Uterus (tissue), 4 donors: Measurements from ENCODE around the gene NELL1. TPM values are rescaled to one million over a fixed set of nuclear protein-coding genes. Genes with fewer than 3 reads are reported as not detected.

ENCODE experiments used
- DNase-seq, 2 donors: peaks; one replicate each; pipeline ENCODE4 v3.0.0-alpha.2; 2019 to 2020
- H3K27ac ChIP-seq, 2 donors: fragments of 200-600 bp; sonication (generic); 1 replicate in 1 of 2; 2 replicates in 1 of 2; pipeline ENCODE4 v1.5.1; 2016 to 2018
- H3K27me3 ChIP-seq, 2 donors: fragments of 200-600 bp; sonication (generic); one replicate each; pipeline ENCODE4 v1.5.1; 2018 to 2019; ENCODE audit warnings: control low read depth in 1 of 2
- H3K36me3 ChIP-seq, 2 donors: fragments of 200-600 bp; sonication (generic); one replicate each; pipeline ENCODE4 v1.5.1; 2019; ENCODE audit warnings: control low read depth in 1 of 2
- H3K4me1 ChIP-seq, 2 donors: fragments of 200-600 bp; sonication (generic); one replicate each; pipeline ENCODE4 v1.5.1; 2018 to 2019; ENCODE audit warnings: control low read depth in 1 of 2
- H3K4me3 ChIP-seq, 2 donors: fragments of 200-600 bp; sonication (generic); 1 replicate in 1 of 2; 2 replicates in 1 of 2; pipeline ENCODE4 v1.5.1; 2018 to 2019; ENCODE audit warnings: mild to moderate bottlenecking in 1 of 2
- H3K9me3 ChIP-seq, 2 donors: fragments of 200-600 bp; sonication (generic); one replicate each; pipeline ENCODE4 v1.5.1; 2019; ENCODE audit warnings: control low read depth in 1 of 2
- POLR2A ChIP-seq, 2 donors: fragments of 450-650 bp; IDR thresholded peaks; one replicate each; pipeline ENCODE4 v1.6.1; 2016; ENCODE audit warnings: antibody characterized with exemption in 2 of 2, mild to moderate bottlenecking in 1 of 2, moderate library complexity in 1 of 2
- intact Hi-C: fragments of 100-400 bp; cut with DNase I; formaldehyde crosslinking; loops from one replicate; pipeline ENCODE4 v1.15.1; 2023; ENCODE audit warnings: low total_unique reads
- total RNA-seq, 4 donors: library from RNA; depleted of rRNA in 3 of 4; stranded (reverse); fragments of >200 nt in 3 of 4; gene quantifications; one replicate each; pipeline versions ENCODE4 v1.1.0 to v1.2.4, GENCODE V29; 2014 to 2023
- TF ChIP-seq, protein P1 (sequence below), 4 experiments: fragments of 200-600 bp in 2 of 4; fragments of 450-650 bp in 2 of 4; sonication (generic) in 2 of 4; IDR thresholded peaks; one replicate each; pipeline ENCODE4 v1.5.1; 2016 to 2019; ENCODE audit warnings: antibody characterized with exemption in 4 of 4, mild to moderate bottlenecking in 2 of 4, moderate library complexity in 1 of 4
- donor health status: DM: yes; HTN: yes; CAD: no.

NELL1 gene
- total RNA-seq, 4 donors from 2014 or later: 0.34 to 25.1 TPM; not detected in 2

DNA sequence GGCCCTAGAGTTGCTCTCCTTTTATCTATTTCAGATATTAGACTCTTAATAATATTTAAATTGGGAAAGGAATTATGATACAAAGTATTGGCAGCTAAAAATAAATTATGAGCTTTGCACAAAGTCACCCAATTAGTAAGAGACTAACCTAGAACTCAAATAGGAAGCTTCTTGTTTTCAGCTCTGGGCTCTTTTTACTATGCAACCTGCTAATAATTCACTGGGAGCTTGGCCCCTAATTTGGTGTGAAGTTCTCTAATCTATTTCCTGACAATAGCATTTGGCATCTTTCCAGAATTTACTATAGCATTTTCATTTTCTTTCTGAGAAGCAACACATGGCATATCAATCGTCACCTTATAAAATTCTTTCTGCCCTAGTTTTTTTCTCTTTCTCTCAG, 795.8 kb downstream of the NELL1 start:
- no peak for TF ChIP-seq POLR2A (IDR thresholded peaks at IDR 0.05)
- TF ChIP-seq, protein P1, sequence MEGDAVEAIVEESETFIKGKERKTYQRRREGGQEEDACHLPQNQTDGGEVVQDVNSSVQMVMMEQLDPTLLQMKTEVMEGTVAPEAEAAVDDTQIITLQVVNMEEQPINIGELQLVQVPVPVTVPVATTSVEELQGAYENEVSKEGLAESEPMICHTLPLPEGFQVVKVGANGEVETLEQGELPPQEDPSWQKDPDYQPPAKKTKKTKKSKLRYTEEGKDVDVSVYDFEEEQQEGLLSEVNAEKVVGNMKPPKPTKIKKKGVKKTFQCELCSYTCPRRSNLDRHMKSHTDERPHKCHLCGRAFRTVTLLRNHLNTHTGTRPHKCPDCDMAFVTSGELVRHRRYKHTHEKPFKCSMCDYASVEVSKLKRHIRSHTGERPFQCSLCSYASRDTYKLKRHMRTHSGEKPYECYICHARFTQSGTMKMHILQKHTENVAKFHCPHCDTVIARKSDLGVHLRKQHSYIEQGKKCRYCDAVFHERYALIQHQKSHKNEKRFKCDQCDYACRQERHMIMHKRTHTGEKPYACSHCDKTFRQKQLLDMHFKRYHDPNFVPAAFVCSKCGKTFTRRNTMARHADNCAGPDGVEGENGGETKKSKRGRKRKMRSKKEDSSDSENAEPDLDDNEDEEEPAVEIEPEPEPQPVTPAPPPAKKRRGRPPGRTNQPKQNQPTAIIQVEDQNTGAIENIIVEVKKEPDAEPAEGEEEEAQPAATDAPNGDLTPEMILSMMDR (IDR thresholded peaks at IDR 0.05): no peak
- H3K4me1 ChIP-seq: no peaks in the 10 kb centered on the region
- no peaks in the 10 kb centered on the region for H3K9me3 ChIP-seq
- H3K27ac ChIP-seq: no peak overlapping the region
- intact Hi-C loops: no loop called here
- H3K4me3 ChIP-seq: no peak overlapping the region
- H3K27me3 ChIP-seq: no peaks in the 10 kb centered on the region
- DNase-seq: no peak
- no peaks in the 10 kb centered on the region for H3K36me3 ChIP-seq

DNA sequence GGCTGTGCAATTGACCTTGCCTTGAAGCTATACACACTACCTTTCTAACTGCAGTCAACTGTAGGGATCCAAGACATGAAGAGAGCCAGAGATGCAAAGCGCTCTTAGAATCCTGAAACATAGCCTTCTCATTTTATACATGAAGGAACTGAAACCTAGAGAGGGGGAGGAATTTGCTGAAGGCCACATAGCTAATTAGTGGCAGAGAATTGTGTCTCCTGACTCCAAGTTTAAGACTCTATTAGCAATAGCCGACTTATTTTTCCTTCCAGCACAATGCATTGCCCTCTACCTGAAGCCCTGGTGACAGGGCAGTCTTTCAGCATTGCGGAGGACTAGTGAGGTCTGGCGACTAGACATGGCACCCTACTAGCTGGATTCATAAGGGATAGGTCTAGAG, 796.5 kb downstream of the NELL1 start:
- TF ChIP-seq, protein P1 (IDR thresholded peaks at IDR 0.05): no peak
- TF ChIP-seq POLR2A (IDR thresholded peaks at IDR 0.05): no peak
- no peaks in the 10 kb centered on the region for H3K36me3 ChIP-seq
- intact Hi-C loops: no loop called here
- no peak for DNase-seq
- H3K27ac ChIP-seq: no peak overlapping the region
- no peak overlapping the region for H3K4me3 ChIP-seq
- no peaks in the 10 kb centered on the region for H3K4me1 ChIP-seq
- H3K27me3 ChIP-seq: no peaks in the 10 kb centered on the region
- no peaks in the 10 kb centered on the region for H3K9me3 ChIP-seq

DNA sequence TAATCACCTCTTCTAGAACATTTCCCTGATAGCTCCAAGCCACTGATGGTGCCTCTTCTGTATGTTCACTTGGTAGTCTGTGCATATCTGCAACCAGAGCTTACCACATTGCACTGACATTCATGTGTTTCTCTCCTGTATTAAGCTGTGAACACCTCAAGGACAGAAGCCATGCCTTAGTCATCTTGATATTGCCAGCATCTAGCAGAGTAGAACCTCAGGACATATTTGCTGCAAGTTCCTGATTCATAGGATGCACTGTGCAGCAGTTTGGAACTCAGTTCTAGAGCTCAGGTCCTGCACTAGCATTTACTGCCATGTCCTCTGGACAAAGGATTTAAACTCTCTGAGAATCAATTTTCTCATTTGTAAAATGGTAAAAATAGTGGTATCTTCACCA, 801.1 kb downstream of the NELL1 start:
- Histone ChIP-seq H3K36me3 (no peaks in the 10 kb centered on the region), H3K9me3 (no peaks in the 10 kb centered on the region), H3K27me3 (no peaks in the 10 kb centered on the region), H3K4me3 (no peak overlapping the region), H3K4me1 (no peaks in the 10 kb centered on the region), H3K27ac (no peak overlapping the region)
- no peak for DNase-seq
- intact Hi-C loops: no loop called here
- TF ChIP-seq, protein P1 (IDR thresholded peaks at IDR 0.05): no peak
- no peak for TF ChIP-seq POLR2A (IDR thresholded peaks at IDR 0.05)

DNA sequence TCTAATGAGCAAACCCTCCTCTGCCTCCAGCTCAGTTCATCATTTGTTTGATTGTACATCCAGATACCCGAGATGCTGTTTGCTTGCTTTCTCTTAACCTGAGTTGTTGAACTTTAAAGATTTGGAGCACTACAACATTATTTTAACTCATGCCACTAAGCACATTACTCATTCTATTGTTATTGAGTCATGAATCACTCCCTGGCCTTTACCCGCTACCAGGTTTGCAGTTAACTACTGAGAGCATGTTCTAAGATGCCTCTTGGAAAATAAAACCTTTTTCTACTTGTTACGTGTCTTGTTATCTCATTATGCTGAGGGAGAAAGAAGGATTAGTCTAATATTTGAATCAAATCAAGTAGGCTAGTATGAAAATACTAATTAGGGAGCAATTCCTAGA, 802.9 kb downstream of the NELL1 start:
- no peaks in the 10 kb centered on the region for H3K36me3 ChIP-seq
- DNase-seq: no peak
- H3K4me1 ChIP-seq: no peaks in the 10 kb centered on the region
- H3K27ac ChIP-seq: no peak overlapping the region
- TF ChIP-seq, protein P1 (IDR thresholded peaks at IDR 0.05): no peak
- no peak for TF ChIP-seq POLR2A (IDR thresholded peaks at IDR 0.05)
- H3K27me3 ChIP-seq: no peaks in the 10 kb centered on the region
- intact Hi-C loops: no loop called here
- no peak overlapping the region for H3K4me3 ChIP-seq
- H3K9me3 ChIP-seq: no peaks in the 10 kb centered on the region

DNA sequence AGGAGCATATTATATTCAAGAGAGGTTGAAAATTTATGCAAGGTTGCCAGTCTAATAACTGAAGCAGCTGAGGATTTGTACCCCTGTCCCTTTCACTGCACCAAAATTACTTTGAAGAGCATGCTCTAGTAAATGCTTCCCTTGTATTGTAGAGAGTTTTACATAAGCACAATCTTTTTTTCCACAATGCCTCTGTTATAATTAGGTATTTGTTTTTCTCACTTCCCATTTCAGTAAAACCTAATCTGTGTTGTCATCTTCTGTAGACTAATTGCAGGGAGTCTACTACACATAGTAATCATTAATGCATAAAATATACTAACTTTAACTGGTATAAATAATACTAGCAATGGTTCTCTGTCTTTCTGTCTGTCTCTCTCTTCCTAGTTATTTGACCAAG, 805.1 kb downstream of the NELL1 start:
- no peak for DNase-seq
- Histone ChIP-seq H3K9me3 (no peaks in the 10 kb centered on the region), H3K27me3 (no peaks in the 10 kb centered on the region), H3K4me1 (no peaks in the 10 kb centered on the region), H3K4me3 (no peak overlapping the region), H3K27ac (no peak overlapping the region), H3K36me3 (no peaks in the 10 kb centered on the region)
- intact Hi-C loops: no loop called here
- no peak for TF ChIP-seq POLR2A (IDR thresholded peaks at IDR 0.05)
- TF ChIP-seq, protein P1 (IDR thresholded peaks at IDR 0.05): no peak
